HG03378 (cell line): ENCODE results near the gene OGFOD2.
A peak's percentile ranks its signal among the peaks of the same experiment; 100 is the strongest.
"Not testable (repeated sequence)": the region's sequence is repeated elsewhere in the genome, so short reads cannot be mapped to it uniquely, and the experiment has no call there.

Experiments
- ATAC-seq: cut with Tn5 transposase; IDR thresholded peaks from one replicate; pipeline ENCODE4 v1.9.1; 2021; ENCODE audit warnings: mild to moderate bottlenecking, moderate library complexity; ENCODE audit not compliant: unreplicated experiment

The OGFOD2 gene

GRCh38 chr12:122974892-122975789 is at the start of gene OGFOD2:
TSS of gene OGFOD2 (plus strand) at chr12:122975244. CDS start at chr12:122975252, 8 bp downstream.
- ATAC-seq = peak; percentile 56

DNA sequence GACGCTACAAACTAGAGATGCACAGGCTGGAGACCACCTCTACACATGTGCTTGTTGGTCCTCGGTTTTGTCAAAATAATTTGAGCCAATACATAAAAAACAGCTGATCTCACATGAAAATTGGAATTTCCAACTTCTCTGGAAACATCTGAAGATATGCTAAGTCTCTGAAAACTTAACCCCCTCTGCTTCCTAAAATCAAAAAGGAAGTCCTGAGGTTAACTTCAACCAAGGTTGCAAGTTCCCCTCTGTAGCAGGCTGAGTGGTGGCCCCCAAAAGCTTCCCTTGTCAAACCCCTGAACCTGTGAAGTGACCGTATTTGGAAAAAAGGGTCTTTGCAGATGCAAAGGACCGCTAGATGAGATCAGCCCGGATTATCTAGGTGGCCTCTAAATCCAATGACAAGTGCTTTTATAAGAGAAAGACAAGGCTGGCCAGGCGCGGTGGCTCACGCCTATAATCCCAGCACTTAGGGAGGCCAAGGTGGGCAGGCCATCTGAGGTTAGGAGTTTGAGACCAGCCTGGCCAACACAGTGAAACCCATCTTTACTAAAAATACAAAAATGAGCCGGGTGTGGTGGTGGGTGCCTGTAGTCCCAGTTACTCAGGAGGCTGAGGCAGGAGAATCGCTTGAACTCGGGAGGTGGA is 47.2 kb upstream of the OGFOD2 start:
- no peak for ATAC-seq

DNA sequence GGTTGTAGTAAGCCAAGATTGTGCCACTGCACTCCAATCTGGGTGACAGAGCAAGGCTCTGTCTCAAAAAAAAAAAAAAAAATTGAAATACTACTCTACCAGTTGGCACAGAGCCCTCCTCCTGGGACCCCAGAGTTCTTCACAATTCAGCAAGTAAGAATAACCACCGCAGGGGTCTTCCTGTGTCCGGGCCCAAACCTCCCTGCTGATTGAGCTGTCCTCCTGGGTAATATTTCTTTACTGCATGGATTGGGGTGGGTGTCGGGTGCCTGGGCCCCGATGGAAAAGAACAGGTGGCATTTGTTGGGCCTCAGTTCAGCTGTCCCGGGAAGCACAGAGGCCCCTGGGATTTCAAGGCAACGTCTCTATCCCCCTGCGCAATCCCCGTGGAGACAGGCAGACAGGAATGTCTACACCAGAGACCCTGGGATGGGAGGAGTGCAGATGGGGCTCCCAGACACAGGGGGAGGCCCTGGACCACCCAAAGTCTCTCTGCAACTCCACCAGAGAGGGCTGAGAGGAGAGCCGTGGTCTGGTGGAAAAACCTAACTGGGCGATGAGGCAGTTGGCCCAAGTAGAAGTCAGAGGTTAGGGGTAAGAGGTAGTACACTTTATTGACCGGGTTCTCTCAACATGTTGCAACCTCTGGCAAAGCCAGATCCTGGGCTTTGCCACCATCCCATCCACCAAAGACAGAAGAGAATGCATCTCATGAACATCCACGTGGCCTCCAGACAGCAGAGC is 46.5 kb upstream of the OGFOD2 start:
- no peak for ATAC-seq

- no peak for ATAC-seq
These were observed 45.9 kb upstream of the OGFOD2 start for GRCh38 chr12:122929148-122929538.

GRCh38 chr12:122929812-122930211 is 45.2 kb upstream of the OGFOD2 start:
- ATAC-seq = no peak

GRCh38 chr12:122932207-122932606 is 42.8 kb upstream of the OGFOD2 start:
- no peak for ATAC-seq

GRCh38 chr12:122934722-122935121 is 40.3 kb upstream of the OGFOD2 start:
- no peak for ATAC-seq

- ATAC-seq = no peak
These were observed 39.7 kb upstream of the OGFOD2 start for GRCh38 chr12:122935318-122935717.

DNA sequence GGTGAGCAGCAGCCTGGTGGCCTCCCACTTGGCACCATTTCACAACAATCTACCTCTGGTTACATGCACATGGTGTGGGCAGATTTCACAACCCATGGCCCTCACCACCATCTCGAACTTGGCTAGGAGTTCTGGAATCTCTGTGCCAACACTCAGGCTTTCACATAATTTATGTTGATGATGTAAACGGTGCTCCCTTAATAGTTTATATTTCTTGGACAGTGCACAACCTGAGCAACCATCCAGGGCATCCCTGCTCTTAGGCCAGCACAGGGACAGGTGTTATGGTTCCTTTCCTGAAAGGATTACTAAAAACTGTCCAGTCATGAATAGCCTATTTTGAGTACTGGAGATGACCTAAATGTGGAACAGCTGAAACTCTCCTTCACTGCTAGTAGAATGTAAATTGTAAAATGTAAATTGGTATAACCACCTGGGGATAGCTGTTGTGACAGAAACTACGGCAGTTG is 37.4 kb upstream of the OGFOD2 start:
- no peak for ATAC-seq

- ATAC-seq = no peak
These were observed 35.9 kb upstream of the OGFOD2 start for GRCh38 chr12:122939125-122939524.

- ATAC-seq = not testable (repeated sequence)
These were observed 33.7 kb upstream of the OGFOD2 start for GRCh38 chr12:122941351-122941750.

- no peak for ATAC-seq
These were observed 32.4 kb upstream of the OGFOD2 start for GRCh38 chr12:122942637-122943036.

- no peak for ATAC-seq
These were observed 31.8 kb upstream of the OGFOD2 start for GRCh38 chr12:122943196-122943595.

GRCh38 chr12:122944605-122945592 is 30.1 kb upstream of the OGFOD2 start:
- ATAC-seq = no peak

GRCh38 chr12:122946690-122947341 is 28.2 kb upstream of the OGFOD2 start:
- peak; percentile 73 for ATAC-seq

DNA sequence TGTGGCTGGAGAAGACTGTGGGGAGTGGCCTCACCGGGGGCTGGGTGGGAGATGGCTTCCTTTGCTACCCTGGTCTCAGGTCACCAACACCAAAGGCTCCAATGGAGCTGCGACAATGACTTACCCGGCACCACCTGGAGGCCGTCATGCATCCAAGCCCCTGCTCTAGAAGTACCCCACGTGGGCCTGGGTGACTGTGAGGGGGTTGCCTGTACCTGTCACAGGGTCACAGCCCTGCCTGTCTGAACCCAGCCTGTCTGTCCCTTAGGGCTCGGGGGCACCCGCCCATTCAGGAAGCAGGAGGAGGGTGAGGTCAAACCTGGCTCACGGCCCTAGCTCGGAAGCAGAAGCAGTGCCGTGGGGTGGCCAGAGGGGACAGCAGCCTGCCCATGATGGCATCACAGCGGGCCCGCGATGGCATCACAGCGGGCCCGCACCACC is 27.7 kb upstream of the OGFOD2 start:
- no peak for ATAC-seq

GRCh38 chr12:122948605-122949004 is 26.4 kb upstream of the OGFOD2 start:
- no peak for ATAC-seq

DNA sequence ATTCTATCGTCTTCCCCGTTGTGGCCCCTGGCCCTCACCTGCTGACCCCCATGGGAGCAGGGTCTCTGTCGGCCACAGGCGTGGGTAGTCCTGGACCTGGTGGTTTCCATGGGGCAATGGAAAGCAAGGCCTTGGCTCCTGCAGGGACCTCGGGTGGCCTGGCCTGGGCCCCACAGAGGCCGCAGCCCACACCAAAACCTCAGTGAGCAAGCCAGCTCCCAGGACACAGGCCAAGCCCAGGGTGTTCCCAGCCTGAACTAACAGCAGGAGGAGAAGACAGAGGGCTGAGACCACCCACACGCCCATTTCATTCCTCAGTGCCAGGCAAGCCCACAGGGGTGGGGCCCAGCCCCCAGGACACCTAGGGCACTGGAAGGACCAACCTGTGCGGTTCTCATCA is 25.6 kb upstream of the OGFOD2 start:
- ATAC-seq = no peak

DNA sequence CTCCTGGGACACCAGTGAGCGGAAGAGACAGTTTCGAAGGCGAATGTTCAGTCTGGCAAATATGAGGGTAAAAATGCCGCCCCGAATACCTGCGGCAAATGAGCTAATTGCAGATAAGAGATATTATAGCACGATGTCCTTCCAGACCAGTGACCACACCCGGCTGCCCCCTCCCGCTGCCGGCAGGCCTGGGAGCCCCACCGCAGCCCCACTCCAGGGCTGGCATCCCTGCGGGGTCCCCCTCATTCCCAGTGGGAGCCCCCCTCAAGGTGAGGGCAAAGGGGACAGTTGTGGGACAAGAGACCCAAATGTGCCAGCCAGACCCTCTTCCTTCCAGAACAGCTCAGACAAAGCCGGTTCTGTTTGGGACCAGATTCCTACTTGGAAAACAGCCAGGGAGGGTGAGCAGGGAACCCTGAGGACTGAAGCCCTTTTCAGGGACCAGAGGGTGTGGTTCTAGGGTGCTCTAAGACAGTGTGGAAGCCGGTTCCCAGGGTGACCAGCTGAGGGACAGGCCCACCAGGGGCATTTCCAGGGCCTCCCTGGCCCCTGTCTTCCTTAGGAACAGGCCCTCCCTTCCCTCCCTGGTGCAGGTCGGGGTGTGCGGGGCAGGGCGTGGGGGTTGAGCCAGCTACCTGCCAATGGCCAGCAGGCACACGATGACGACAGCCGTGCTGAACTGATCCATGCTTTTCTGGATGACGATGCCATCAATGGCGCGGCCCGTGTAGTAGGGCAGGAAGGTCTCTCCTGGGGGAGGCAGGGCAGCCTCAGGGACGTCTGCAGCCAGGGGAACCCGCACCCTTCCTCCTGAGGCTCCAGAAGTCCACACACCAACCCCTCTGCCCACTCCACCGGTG is 25.0 kb upstream of the OGFOD2 start:
- ATAC-seq = no peak
